HEK293 (cell line): ENCODE data around the gene CPNE4.
A peak's percentile ranks its signal among the peaks of the same experiment; 100 is the strongest.

Experiments
- EGR2 ChIP-seq: fragments of 450-650 bp; formaldehyde crosslinking; IDR thresholded peaks from 2 replicates; pipeline ENCODE4 v1.5.1; 2016; ENCODE audit warnings: low read depth, missing biosample characterization, missing genetic modification characterization
- ELK4 ChIP-seq: IDR thresholded peaks from 2 replicates; pipeline ENCODE4 v1.6.1; 2011; ENCODE audit warnings: mild to moderate bottlenecking, low read depth, low read length, borderline replicate concordance
- KLF7 ChIP-seq: fragments of 450-650 bp; formaldehyde crosslinking; IDR thresholded peaks from 2 replicates; pipeline ENCODE4 v1.5.1; 2016; ENCODE audit warnings: missing biosample characterization, missing genetic modification characterization, borderline replicate concordance
- KLF9 ChIP-seq: fragments of 450-650 bp; formaldehyde crosslinking; IDR thresholded peaks from 2 replicates; pipeline ENCODE4 v1.5.1; 2016; ENCODE audit warnings: missing biosample characterization, missing genetic modification characterization, low read depth
- MZF1 ChIP-seq: fragments of 450-650 bp; formaldehyde crosslinking; IDR thresholded peaks from 2 replicates; pipeline ENCODE4 v1.5.1; 2017; ENCODE audit warnings: missing biosample characterization, missing genetic modification characterization, borderline replicate concordance
- SALL2 ChIP-seq: fragments of 450-650 bp; formaldehyde crosslinking; IDR thresholded peaks from 2 replicates; pipeline ENCODE4 v1.5.0; 2017; ENCODE audit warnings: missing biosample characterization, mild to moderate bottlenecking, missing genetic modification characterization, borderline replicate concordance
- YY2 ChIP-seq: fragments of 450-650 bp; formaldehyde crosslinking; IDR thresholded peaks from 2 replicates; pipeline ENCODE4 v1.5.1; 2016; ENCODE audit warnings: missing biosample characterization, missing genetic modification characterization
- ZBTB17 ChIP-seq: fragments of 450-650 bp; formaldehyde crosslinking; IDR thresholded peaks from 2 replicates; pipeline ENCODE4 v1.5.1; 2016; ENCODE audit warnings: missing biosample characterization, missing genetic modification characterization
- ZBTB7A ChIP-seq: fragments of 450-650 bp; formaldehyde crosslinking; IDR thresholded peaks from 2 replicates; pipeline ENCODE4 v1.5.1; 2016; ENCODE audit warnings: low read depth, missing biosample characterization, missing genetic modification characterization
- ZBTB8A ChIP-seq: fragments of 450-650 bp; formaldehyde crosslinking; IDR thresholded peaks from 2 replicates; pipeline ENCODE4 v1.5.1; 2016; ENCODE audit warnings: missing biosample characterization, missing genetic modification characterization
- ZFP3 ChIP-seq: fragments of 450-650 bp; formaldehyde crosslinking; IDR thresholded peaks from 2 replicates; pipeline ENCODE4 v1.5.1; 2016; ENCODE audit warnings: low read depth, missing biosample characterization, missing genetic modification characterization
- ZFP41 ChIP-seq: fragments of 450-650 bp; formaldehyde crosslinking; IDR thresholded peaks from 2 replicates; pipeline ENCODE4 v1.5.1; 2016; ENCODE audit warnings: missing biosample characterization, missing genetic modification characterization, borderline replicate concordance
- ZNF10 ChIP-seq: fragments of 450-650 bp; formaldehyde crosslinking; IDR thresholded peaks from 2 replicates; pipeline ENCODE4 v1.5.1; 2017; ENCODE audit warnings: missing biosample characterization, missing genetic modification characterization
- ZNF155 ChIP-seq: fragments of 450-650 bp; formaldehyde crosslinking; IDR thresholded peaks from 2 replicates; pipeline ENCODE4 v1.5.1; 2016; ENCODE audit warnings: missing biosample characterization, missing genetic modification characterization
- ZNF174 ChIP-seq: fragments of 450-650 bp; formaldehyde crosslinking; IDR thresholded peaks from 2 replicates; pipeline ENCODE4 v1.5.0; 2017; ENCODE audit warnings: missing biosample characterization, mild to moderate bottlenecking, missing genetic modification characterization
- ZNF211 ChIP-seq: fragments of 450-650 bp; formaldehyde crosslinking; IDR thresholded peaks from 2 replicates; pipeline ENCODE4 v1.5.1; 2016; ENCODE audit warnings: low read depth, missing biosample characterization, missing genetic modification characterization
- ZNF266 ChIP-seq: fragments of 450-650 bp; formaldehyde crosslinking; IDR thresholded peaks from 2 replicates; pipeline ENCODE4 v1.5.1; 2016; ENCODE audit warnings: missing biosample characterization, missing genetic modification characterization, low read depth
- ZNF274 ChIP-seq, 2 experiments: fragments of 200-500 bp in 1 of 2; fragments of 450-650 bp in 1 of 2; sonication (Bioruptor generic) in 1 of 2; formaldehyde crosslinking in 1 of 2; IDR thresholded peaks; 2 replicates each; pipeline versions ENCODE4 v1.5.1 to v1.6.1; 2014 to 2016; ENCODE audit warnings: borderline replicate concordance in 1 of 2, inconsistent platforms in 1 of 2, low read length in 1 of 2, missing biosample characterization in 1 of 2, missing genetic modification characterization in 1 of 2
- ZNF280C ChIP-seq: fragments of 450-650 bp; formaldehyde crosslinking; IDR thresholded peaks from 2 replicates; pipeline ENCODE4 v1.5.1; 2016; ENCODE audit warnings: missing biosample characterization, missing genetic modification characterization
- ZNF311 ChIP-seq: fragments of 450-650 bp; formaldehyde crosslinking; IDR thresholded peaks from 2 replicates; pipeline ENCODE4 v1.5.1; 2017; ENCODE audit warnings: missing biosample characterization, missing genetic modification characterization, borderline replicate concordance
- ZNF341 ChIP-seq: fragments of 450-650 bp; formaldehyde crosslinking; IDR thresholded peaks from 2 replicates; pipeline ENCODE4; 2016; ENCODE audit warnings: low read depth, missing biosample characterization, missing genetic modification characterization
- ZNF350 ChIP-seq: fragments of 450-650 bp; formaldehyde crosslinking; IDR thresholded peaks from 2 replicates; pipeline ENCODE4 v1.5.0; 2017; ENCODE audit warnings: missing biosample characterization, mild to moderate bottlenecking, missing genetic modification characterization
- ZNF404 ChIP-seq: fragments of 450-650 bp; formaldehyde crosslinking; IDR thresholded peaks from 2 replicates; pipeline ENCODE4 v1.5.1; 2017; ENCODE audit warnings: missing biosample characterization, missing genetic modification characterization
- ZNF48 ChIP-seq: fragments of 450-650 bp; formaldehyde crosslinking; IDR thresholded peaks from 2 replicates; pipeline ENCODE4 v1.5.1; 2016; ENCODE audit warnings: missing biosample characterization, missing genetic modification characterization
- ZNF501 ChIP-seq: fragments of 450-650 bp; formaldehyde crosslinking; IDR thresholded peaks from 2 replicates; pipeline ENCODE4 v1.5.1; 2016; ENCODE audit warnings: missing biosample characterization, missing genetic modification characterization
- ZNF544 ChIP-seq: fragments of 450-650 bp; formaldehyde crosslinking; IDR thresholded peaks from 2 replicates; pipeline ENCODE4 v1.5.0; 2017; ENCODE audit warnings: missing biosample characterization, missing genetic modification characterization
- ZNF549 ChIP-seq: fragments of 450-650 bp; IDR thresholded peaks from 2 replicates; pipeline ENCODE4 v1.5.1; 2018; ENCODE audit warnings: missing biosample characterization, missing genetic modification characterization, mild to moderate bottlenecking, inconsistent platforms, moderate library complexity
- ZNF658 ChIP-seq: fragments of 450-650 bp; formaldehyde crosslinking; IDR thresholded peaks from 2 replicates; pipeline ENCODE4; 2016; ENCODE audit warnings: missing biosample characterization, missing genetic modification characterization
- ZNF791 ChIP-seq: fragments of 450-650 bp; formaldehyde crosslinking; IDR thresholded peaks from 2 replicates; pipeline ENCODE4 v1.5.1; 2016; ENCODE audit warnings: missing biosample characterization, missing genetic modification characterization
- ZSCAN5A ChIP-seq: fragments of 450-650 bp; formaldehyde crosslinking; IDR thresholded peaks from 2 replicates; pipeline ENCODE4 v1.5.1; 2016; ENCODE audit warnings: missing biosample characterization, missing genetic modification characterization
- TF ChIP-seq, protein P1 (sequence below): fragments of 450-650 bp; formaldehyde crosslinking; IDR thresholded peaks from 2 replicates; pipeline ENCODE4 v1.5.1; 2016; ENCODE audit warnings: missing biosample characterization, missing genetic modification characterization
- TF ChIP-seq, protein P2 (sequence below): fragments of 450-650 bp; formaldehyde crosslinking; IDR thresholded peaks from 2 replicates; pipeline ENCODE4 v1.5.1; 2016; ENCODE audit warnings: missing biosample characterization, missing genetic modification characterization

The CPNE4 gene

DNA sequence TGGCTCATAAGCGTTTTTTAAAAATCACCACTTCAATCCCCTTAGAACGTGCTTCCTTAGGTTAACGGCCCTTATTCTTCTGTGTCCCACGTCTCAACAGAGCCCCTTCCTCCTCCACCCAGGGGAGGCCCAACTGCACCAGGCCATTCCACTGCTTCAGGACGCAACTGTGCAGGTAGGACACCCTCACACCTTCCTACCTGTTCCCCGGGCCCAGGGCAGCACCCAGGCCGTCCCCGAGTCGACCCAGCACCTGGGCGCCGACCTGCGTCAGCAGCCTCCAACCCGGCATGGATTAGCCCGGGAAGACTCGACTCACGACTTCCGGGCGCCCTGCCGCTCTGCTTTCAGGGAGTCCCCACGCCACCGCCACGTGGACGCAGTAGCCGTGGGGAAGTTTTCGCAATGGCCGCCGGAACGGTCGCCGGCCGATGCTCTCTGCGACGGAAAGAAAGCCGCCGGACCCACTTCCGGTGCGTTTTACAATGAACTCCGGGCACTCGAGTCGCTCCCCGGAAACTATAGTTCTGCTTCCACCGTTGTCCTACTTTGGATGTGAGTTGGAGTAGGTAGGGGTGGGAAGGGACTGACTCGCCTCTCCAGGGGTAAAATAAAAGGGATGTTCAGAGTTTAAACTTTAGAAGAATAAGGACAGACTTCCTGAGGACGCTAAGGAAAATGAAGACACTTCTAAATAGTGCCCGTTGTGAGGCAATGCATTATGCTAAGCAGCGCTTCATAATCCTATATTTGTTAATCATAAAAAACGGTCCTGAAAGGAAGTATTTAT, 532.1 kb downstream of the CPNE4 start, which contains the start of gene MRPL3 (continued):
- TF ChIP-seq ZSCAN5A (tag by site-specific recombination) = 0 out of 2 replicates have a peak, but pooled peaks have one; percentile 12
- no peak for TF ChIP-seq ZFP3 (tag by site-specific recombination)
- no peak for TF ChIP-seq ZNF274 (IDR thresholded peaks at IDR 0.05; ENCODE audit: low read length)
- no peak for TF ChIP-seq ZNF274 (tag by site-specific recombination; IDR thresholded peaks at IDR 0.05; ENCODE audit: borderline replicate concordance)
- TF ChIP-seq ZNF311 (tag by site-specific recombination) = no peak
- TF ChIP-seq ZNF350 (tag by site-specific recombination) = no peak
- no peak for TF ChIP-seq ZNF280C
- TF ChIP-seq EGR2 (tag by site-specific recombination) = no peak
- TF ChIP-seq ZBTB7A (tag by site-specific recombination) = no peak
- TF ChIP-seq ZNF211 (tag by site-specific recombination) = no peak
- TF ChIP-seq ZNF549 = no peak
- no peak for TF ChIP-seq SALL2 (tag by site-specific recombination)
- TF ChIP-seq ZBTB8A (tag by site-specific recombination) = peak; percentile 11; the same call in 1 of the 2 replicates
- no peak for TF ChIP-seq ZNF544
- TF ChIP-seq ZNF174 = no peak
- TF ChIP-seq ZNF791 (tag by site-specific recombination) = no peak
- peak; percentile 26; the same call in 1 of the 2 replicates for TF ChIP-seq ZNF341 (tag by site-specific recombination)
- TF ChIP-seq ZNF404 = no peak
- TF ChIP-seq ZNF266 (tag by site-specific recombination) = no peak
- TF ChIP-seq, protein P1, sequence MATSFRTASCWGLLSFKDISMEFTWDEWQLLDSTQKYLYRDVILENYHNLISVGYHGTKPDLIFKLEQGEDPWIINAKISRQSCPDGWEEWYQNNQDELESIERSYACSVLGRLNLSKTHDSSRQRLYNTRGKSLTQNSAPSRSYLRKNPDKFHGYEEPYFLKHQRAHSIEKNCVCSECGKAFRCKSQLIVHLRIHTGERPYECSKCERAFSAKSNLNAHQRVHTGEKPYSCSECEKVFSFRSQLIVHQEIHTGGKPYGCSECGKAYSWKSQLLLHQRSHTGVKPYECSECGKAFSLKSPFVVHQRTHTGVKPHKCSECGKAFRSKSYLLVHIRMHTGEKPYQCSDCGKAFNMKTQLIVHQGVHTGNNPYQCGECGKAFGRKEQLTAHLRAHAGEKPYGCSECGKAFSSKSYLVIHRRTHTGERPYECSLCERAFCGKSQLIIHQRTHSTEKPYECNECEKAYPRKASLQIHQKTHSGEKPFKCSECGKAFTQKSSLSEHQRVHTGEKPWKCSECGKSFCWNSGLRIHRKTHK (tag by site-specific recombination) = no peak
- peak; percentile 84 for TF ChIP-seq ZBTB17 (tag by site-specific recombination)
- TF ChIP-seq, protein P2, sequence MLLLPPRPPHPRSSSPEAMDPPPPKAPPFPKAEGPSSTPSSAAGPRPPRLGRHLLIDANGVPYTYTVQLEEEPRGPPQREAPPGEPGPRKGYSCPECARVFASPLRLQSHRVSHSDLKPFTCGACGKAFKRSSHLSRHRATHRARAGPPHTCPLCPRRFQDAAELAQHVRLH = no peak
- peak; percentile 80 for TF ChIP-seq YY2 (tag by site-specific recombination)
- no peak for TF ChIP-seq ZFP41
- no peak for TF ChIP-seq ZNF658 (tag by site-specific recombination)
- no peak for TF ChIP-seq ZNF155
- TF ChIP-seq MZF1 (tag by site-specific recombination) = no peak
- TF ChIP-seq ELK4 = no peak
- TF ChIP-seq ZNF48 = no peak
- TF ChIP-seq KLF7 (tag by site-specific recombination) = no peak
- TF ChIP-seq KLF9 (tag by site-specific recombination) = 0 out of 2 replicates have a peak, but pooled peaks have one; percentile 9
- TF ChIP-seq ZNF10 = no peak
- no peak for TF ChIP-seq ZNF501
